GM19043 (cell line): Measurements from ENCODE around the gene ZNF677.
"Not testable (repeated sequence)": the region's sequence is repeated elsewhere in the genome, so short reads cannot be mapped to it uniquely, and the experiment has no call there.

Experiments
- ATAC-seq: cut with Tn5 transposase; IDR thresholded peaks from one replicate; pipeline ENCODE4 v1.9.1; 2021; ENCODE audit warnings: low read depth; ENCODE audit not compliant: unreplicated experiment

The ZNF677 gene

DNA sequence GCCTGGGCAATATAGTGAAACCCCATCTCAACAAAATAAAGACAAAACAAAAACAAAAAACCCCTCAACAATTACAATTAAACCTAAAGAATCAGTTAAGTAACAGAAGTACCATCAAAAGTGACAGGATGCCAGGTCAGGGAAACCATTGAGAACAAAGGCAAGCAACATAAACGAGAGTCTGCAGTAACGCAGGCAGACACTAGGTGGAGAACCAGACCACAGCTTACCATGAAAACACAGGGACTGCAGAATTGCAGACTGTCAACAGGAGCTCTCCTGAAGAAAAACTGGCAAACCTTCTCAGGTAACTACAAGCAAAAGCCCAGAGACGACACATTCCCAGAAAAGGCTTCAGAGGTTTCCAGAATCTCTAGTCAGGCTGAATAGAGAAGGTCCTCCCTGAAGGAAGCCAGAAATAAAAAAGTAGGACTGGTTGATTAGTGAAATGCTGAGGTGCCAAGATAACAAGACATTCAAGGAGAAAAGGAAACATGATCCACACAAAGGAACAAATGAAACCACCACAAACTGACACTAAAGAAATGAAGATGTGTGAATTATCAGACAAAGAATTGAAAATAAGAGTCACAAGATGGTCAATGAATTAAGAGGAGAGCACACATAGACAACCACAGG is 59.3 kb downstream of the ZNF677 start:
- ATAC-seq: no peak

DNA sequence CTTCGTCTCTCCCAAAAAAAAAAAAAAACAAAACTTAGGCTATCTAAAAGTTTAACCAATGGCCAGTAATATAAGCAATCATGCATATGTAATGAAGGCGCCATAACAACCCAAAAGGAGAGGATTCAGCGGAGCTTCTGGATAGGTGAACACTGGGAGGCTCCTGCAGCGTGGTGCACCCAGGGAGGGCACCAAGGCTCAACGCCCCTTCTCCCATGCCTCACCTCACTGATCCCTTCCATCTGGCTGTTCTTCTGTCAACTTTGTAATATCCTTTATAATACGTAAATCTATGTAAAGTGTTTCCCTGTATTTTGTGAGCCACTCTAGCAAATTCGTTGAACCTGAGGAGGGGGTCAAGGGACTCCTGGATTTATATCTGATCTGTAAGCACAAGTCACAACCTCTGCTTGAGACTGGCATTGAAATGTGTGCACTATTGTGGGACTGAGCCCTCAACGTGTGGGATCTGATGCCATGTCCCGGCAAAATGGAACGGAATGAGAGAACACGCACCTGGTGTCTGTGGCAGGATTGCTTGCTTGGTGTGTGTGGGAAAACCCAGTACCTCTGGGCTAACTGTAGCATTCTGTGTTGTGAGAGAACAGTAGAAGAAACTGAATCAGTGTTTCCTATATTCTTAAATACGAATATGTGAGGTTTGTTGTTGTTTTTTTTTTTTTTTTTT is 61.0 kb downstream of the ZNF677 start:
- ATAC-seq: no peak

DNA sequence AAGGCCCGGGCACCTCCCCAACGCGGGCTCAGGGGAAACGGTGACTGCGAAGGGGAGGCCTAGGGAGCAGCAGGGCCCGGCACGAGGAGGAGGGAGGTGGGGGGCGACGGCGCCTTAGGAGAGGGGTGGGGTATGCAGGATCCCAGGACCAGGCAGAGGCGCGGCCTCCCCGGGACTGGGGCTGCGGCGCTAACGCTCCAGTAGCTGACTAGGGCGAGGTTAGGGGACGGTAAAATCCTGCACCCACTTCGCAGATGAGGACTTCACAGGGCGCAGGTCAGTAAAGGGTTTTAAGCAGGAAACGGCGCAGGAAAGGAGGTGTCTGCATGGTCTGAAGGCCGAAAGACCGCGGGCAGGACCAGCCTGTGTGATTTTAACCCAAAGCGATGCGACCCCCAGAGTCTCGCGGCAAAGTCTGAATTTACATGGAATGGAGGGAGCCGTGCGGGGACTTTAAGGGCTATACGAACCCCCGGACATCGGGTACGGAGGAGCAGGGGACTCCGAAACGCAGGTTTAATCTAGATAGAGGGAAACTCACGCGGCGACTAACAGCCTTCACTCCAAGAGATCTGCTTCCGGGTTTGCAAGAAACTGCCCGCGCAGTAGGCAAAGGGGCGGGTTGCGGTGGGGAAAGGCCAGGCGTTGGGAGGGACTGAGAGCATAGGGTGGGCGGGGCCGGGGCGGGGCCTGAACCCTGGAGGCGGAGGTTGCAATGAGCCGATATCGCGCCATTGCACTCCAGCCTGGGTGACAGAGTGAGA is 61.7 kb downstream of the ZNF677 start, which contains the start of gene ZNF665:
Gene ZNF665 (minus strand): TSS at position 588 of the 764 bp plus-strand sequence. CDS start 10,460 bp downstream, outside the sequence.
- no peak for ATAC-seq

DNA sequence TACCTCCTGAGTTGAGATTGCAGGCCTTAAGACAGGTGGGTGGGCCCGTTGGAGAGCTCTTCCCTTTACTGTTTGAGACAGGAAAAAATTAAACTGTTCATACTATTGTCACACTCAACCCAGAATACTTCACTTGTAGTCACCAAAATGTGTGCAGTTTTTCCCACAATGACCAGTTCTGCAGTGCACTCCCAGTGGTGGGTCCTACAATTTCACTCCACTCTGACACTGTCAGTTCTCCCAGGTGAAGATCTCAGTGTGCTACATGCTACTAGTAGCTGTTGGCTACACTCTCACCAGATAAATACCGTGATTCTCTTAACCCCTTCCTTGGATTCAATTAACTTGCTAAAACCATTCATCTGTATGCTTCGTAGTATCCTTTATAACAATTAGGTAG is 64.4 kb downstream of the ZNF677 start:
- no peak for ATAC-seq

DNA sequence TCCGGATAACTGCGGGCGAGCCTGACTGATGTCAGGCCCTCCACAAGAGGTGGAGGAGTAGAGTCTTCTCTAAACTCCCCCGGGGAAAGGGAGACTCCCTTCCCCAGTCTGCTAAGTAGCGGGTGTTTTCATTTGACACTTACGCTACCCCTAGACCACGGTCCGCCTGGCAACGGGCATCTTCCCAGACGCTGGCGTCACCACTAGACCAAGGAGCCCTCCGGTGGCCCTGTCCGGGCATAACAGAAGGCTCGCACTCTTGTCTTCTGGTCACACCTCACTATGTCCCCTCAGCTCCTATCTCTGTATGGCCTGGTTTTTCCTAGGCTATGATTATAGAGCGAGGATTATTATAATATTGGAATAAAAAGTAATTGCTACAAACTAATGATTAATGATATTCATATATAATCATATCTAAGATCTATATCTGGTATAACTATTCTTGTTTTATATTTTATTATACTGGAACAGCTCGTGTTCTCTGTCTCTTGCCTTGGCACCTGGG is 64.9 kb downstream of the ZNF677 start:
- ATAC-seq: not testable (repeated sequence)
